ENCODE measurements around the gene NUDT21.

GRCh38 chr16:56411123-56411522 is 40.0 kb downstream of the NUDT21 start:
- TF ChIP-seq CTCF (IDR thresholded peaks at IDR 0.05 in 2 of 3, conservative IDR thresholded peaks at IDR 0.05 in 1 of 3; ENCODE audit: borderline replicate concordance in 1 of 3, insufficient read depth in 1 of 3, low read depth in 2 of 3, low read length in 2 of 3) (no peak), ATF3 (IDR thresholded peaks at IDR 0.05) (no peak), EZH2 (IDR thresholded peaks at IDR 0.05) (no peak), EZH2phosphoT487 (IDR thresholded peaks at IDR 0.05; ENCODE audit: borderline replicate concordance) (no peak)

Data from HCT116 (cell line).